GM12873 (cell line): ENCODE results near the gene SPA17.

Experiments
- CTCF ChIP-seq: IDR thresholded peaks from 2 replicates; pipeline ENCODE4 v1.5.1; 2012; ENCODE audit warnings: low read depth, mild to moderate bottlenecking, moderate library complexity, low read length, control low read depth; ENCODE audit not compliant: insufficient read depth; ENCODE audit errors: missing control alignments

The SPA17 gene

DNA sequence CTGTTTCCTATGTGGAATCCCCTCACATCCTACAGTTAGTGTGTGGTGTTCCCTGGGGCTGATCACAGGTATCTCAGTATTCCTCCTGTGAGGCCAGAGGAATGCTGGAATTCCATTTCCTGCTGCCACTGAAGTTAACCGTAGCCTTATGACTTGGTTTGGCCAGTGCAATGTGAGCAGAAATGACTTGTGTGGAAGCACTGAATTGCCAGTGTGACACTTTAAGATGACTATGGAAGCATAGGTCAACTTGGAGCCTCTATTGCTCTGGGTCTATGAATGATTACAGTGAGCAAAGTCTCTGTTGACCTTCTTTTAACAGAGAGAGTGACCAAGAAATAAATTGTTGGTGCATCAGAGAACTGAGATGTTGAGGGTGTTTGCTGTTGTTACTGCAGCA is 34.5 kb upstream of the SPA17 start:
- TF ChIP-seq CTCF: no peak

DNA sequence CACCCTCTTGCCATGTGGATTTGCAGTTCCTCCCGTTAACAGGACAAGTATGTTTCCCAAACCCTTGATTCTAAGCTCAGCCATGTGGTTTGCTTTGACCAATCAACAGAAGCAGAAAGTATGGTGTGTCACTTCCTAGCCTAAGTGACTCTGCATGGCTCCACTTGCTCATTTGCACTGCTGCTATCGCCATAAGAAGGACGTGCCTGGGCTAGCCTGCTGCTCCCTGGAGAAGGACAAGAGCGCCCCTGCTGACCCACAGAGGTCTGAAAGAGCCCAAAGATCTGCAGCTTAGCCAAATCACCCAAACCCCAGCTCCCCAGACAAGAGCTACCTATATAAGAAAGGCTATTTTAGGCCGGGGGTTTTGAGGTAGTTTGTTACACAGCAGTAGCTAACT is 33.0 kb upstream of the SPA17 start:
- TF ChIP-seq CTCF: no peak

DNA sequence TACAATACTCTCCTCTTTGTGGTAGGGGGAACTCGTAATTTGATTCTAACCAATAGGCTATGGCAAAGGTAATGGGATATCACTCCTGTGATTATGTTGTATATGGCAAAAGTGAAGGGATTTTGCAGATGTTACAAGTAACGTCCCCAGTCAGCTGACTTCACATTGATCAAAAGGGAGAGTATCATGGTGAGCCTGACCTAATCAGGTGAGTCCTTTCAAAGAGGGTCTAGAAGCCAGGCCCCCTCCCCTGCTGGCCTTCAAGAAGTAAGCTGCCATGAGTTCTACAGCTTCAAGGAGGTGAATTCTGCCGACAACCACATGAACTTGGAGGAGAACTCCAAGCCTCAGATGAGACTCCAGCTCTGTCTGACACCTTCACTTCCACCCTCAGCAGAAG is 31.1 kb upstream of the SPA17 start:
- no peak for TF ChIP-seq CTCF

GRCh38 chr11:124643042-124643604 is 30.6 kb upstream of the SPA17 start:
- TF ChIP-seq CTCF: no peak

DNA sequence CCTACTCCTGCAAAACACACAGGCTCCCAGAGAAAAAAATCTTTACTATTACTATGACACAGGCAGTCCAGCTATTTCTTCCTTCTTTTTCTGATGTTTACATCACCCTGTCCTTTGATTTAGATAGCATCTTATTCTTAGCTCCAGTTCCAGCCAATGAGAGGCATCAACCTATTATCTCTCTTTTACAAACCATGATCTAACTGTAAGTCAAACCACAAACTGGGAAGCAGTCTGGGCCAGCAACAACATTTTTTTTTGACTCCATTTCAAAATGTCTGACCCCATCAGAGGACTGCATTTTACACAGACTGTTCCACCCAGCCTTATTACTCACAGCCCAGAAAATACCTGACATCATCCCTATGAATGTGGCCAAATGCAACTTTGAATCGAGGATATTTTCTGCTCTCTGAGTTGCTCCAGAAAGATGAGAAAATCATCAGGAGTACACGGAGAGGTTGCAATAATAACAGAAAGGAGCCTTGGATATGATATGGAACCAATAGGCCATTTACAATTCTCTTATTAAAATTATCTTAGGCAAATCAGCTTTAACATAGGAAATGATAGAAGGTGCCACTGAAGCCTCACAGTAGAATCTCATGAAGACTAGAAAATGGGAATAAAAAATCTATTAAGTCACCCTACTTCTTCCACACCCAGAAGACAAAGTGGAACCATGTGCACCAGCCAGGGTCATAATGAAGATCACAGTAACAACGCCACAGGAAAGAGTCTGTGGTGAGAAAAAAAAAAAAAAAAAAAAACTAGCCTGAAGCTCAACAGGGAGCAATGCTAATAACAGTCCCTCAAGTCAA is 29.9 kb upstream of the SPA17 start:
- no peak for TF ChIP-seq CTCF

GRCh38 chr11:124644426-124645280 is 29.1 kb upstream of the SPA17 start:
- peak; percentile 81 for TF ChIP-seq CTCF

DNA sequence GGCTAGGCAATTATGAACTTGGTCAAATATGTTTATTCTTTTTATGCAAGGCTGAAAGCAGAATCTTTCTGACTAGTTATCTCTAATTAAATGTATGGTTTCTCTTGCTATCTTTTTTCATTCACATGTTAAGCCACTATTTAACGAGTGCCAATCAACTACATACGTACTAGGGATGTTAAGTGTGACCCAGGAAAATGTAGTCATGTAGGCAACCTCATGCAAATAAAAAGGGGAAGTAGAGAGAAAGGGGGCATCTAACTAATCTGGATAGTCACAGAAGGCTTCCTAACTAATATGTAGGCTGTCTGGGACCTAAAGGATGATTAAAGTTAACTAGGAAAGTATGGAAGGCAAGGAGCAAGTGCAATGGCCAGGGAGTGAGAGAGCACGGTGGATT is 27.6 kb upstream of the SPA17 start:
- no peak for TF ChIP-seq CTCF
